ENCODE results near the gene LYSMD4.

LYSMD4 gene

GRCh38 chr15:99706557-99707303 is 26.5 kb downstream of the LYSMD4 start:
- no peak for DNase-seq (ENCODE audit: low read depth in 1 of 2, low spot score in 1 of 2)

- DNase-seq (ENCODE audit: low read depth in 1 of 2, low spot score in 1 of 2), result no peak
Measured at GRCh38 chr15:99704444-99704838, 28.8 kb downstream of the LYSMD4 start.

- no peak for DNase-seq (ENCODE audit: low read depth in 1 of 2, low spot score in 1 of 2)
Measured at GRCh38 chr15:99703603-99704443, 29.4 kb downstream of the LYSMD4 start.

- no peak for DNase-seq (ENCODE audit: low read depth in 1 of 2, low spot score in 1 of 2)
Measured at GRCh38 chr15:99702895-99703602, 30.2 kb downstream of the LYSMD4 start.

GRCh38 chr15:99696096-99696495 is 37.1 kb downstream of the LYSMD4 start:
- no peak for DNase-seq (ENCODE audit: low read depth in 1 of 2, low spot score in 1 of 2)

- DNase-seq (ENCODE audit: low read depth in 1 of 2, low spot score in 1 of 2), result no peak
Measured at GRCh38 chr15:99692825-99693224, 40.4 kb downstream of the LYSMD4 start.

- DNase-seq (ENCODE audit: low read depth in 1 of 2, low spot score in 1 of 2), result no peak
Measured at GRCh38 chr15:99686290-99686689, 46.9 kb downstream of the LYSMD4 start.

- no peak for DNase-seq (ENCODE audit: low read depth in 1 of 2, low spot score in 1 of 2)
Measured at GRCh38 chr15:99683000-99683670, 50.1 kb downstream of the LYSMD4 start.

- no peak for DNase-seq (ENCODE audit: low read depth in 1 of 2, low spot score in 1 of 2)
Measured at GRCh38 chr15:99682455-99682854, 50.8 kb downstream of the LYSMD4 start.

- no peak for DNase-seq (ENCODE audit: low read depth in 1 of 2, low spot score in 1 of 2)
Measured at GRCh38 chr15:99681990-99682389, 51.2 kb downstream of the LYSMD4 start.

DNA sequence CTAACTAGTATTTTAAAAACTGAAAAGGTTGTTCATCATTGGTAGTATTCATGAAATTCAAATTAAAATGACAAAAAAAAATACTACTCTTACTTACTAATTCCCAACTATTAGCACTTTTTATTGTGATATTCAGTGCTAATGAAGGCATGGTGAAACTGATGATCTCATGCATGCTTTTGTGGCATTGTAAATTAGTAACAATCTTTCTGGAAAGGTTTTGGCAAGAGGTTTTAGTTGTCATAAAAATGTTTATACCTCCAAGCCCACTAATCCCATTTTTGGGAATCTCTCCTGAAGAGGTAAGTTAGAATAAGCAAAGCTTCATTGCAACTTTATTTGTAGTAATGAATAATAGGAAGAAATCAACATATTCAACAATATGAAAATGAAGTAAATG is 53.0 kb downstream of the LYSMD4 start:
- DNase-seq (ENCODE audit: low read depth in 1 of 2, low spot score in 1 of 2), result no peak

DNA sequence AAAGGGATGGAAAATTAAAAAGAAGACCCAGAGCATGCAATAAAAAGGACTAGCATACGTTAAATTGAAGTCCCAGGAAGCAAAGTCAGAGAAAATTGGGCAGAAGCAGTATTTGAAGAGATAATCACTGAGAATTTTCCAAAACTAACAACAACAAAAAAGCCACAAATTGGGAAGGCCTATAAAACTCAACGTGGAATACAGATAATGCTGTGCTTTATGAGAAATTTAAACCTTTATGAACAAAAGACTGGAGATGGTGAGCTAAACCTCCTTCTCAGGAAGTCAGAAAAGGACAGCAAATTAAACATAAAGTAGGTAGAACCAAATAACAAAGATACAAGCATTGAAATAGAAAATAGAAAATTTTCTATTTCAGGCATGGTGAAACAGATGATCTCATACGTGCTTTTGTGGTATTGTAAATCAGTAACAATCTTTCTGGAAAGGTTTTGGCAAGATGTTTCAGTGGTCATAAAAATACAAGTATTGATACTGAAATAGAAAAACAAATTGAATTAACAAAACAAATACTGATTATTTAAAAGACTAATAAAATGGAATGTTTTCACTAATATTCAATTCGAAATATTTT is 55.6 kb downstream of the LYSMD4 start:
- no peak for DNase-seq (ENCODE audit: low read depth in 1 of 2, low spot score in 1 of 2)
